CD4-positive, alpha-beta T cell treated with Interleukin-10 for 1 hour (primary cell): ENCODE data around the gene C16orf87.

Experiments used
- DNase-seq: peaks from one replicate; pipeline ENCODE4 v3.0.0-alpha.2; 2020

Gene C16orf87

GRCh38 chr16:46843898-46844642, 13.1 kb upstream of the C16orf87 start:
- DNase-seq = no peak

DNA sequence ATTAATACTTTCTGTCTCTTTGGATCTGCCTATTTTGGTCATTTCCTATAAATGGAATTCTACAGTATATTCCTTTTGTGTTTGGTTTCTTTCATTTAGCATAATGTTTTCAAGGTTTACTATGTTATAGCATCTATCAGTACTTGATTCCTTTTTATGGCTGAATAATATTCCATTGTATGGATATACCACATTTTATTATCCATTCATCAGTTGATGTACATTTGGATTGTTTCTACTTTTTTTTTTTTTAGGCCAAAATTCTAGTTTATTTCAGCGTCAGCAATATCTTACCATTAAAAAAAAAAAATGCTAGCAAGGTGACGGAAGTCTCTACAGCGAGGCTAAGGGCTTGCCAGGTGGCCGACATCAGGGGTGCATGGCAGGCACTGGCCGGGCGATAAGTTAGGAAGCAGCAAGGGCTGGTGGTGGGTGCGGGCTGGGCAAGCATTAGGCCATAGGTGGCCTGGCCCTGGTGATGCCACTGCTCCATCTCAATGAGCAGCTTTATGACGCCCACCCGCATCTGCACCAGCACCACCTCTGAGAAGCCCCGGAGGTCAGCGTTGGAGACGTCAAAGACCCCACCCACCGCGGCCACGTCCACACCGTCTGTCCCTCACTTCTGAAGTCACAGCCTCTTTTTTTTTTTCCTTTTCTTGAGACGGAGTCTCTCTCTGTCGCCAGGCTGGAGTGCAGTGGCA, 11.4 kb upstream of the C16orf87 start:
- no peak for DNase-seq

GRCh38 chr16:46839986-46840443, 9.0 kb upstream of the C16orf87 start:
- DNase-seq = no peak

DNA sequence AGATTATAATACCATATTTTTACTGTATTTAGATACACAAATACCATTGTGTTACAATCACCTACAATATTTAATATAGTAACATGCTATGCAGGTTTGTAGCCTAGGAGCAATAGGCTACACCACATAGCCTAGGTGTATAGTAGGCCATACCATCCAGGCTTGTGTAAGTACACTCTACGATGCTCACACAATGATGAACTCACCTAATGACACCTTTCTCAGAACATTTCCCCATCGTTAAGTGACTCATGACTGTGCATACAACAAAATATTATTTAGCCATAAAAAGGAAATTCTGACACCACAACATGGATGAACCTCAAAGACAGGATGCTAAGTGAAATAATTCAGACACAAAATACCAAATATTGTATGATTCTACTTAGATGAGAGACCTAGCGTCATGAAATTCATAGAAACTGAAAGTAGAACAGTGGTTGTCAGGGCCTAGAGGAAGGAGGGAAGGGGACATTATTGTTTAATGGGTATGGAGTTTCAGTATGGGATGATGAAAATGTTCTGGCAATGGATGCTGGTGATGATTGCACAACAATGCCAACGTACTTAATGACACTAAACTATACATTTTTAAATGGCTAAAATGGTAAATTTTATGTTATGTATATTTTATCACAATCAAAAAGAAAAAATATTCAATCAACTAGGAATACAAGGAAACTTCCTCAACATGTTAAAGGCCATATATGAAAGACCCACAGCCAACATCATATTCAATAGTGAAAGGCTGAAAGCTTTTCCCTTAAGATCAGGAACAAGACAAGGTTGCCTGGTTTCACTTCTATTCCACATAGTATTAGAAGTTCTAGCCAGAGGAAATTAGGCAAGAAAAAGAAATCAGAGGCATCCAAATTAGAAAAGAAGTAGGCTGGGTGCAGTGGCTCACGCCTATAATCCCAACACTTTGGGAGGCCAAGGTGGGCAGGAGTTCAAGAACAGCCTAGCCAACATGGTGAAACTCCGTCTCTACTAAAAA, 5.9 kb upstream of the C16orf87 start:
- no peak for DNase-seq

DNA sequence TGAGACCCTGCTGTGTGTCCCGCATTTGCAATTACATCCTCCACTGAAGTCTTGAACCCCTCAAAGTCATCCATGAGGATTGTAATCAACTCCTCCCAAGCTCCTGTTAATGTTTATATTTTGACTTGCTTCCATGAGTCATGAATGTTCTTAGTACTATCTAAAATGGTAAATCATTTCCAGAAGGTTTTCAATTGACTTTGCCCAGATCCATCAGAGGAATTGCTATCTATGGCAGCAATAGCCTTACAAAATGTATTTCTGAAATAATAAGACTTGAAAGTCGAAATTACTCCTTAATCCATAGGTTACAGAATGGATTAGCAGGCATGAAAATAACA, 2.5 kb upstream of the C16orf87 start:
- no peak for DNase-seq

DNA sequence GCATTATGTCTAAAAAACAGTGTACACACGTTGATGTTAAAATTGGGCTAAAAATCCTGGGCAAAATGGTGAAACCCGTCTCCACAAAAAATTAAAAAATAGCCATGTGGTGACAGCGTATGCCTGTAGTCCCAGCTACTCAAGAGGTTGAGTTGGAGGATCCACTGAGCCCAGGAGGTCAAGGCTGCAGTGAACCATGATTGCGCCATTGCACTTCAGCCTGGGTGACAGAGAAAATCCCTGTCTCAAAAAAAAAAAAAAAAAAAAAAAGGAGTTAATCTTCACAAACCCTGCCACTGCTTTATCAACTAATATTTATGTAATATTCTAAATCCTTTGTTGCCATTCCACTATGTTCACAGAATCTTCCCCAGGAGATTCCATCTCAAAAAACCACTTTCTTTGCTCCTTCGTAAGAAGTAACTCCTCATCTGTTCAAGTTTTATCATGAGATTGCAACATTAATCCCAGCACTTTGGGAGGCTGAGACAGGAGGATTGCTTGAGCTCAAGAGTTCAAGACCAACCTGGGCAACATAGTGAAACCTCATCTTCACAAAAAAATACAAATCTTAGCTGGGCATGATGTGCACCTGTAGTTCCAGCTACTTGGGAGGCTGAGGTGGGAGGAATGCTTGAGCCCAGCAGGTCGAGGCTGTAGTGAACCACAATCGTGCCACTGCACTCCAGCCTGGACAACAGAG, 1.9 kb upstream of the C16orf87 start:
- no peak for DNase-seq

- peak; percentile 47 for DNase-seq
Measured at GRCh38 chr16:46830417-46830901, 521 bp downstream of the C16orf87 start.

DNA sequence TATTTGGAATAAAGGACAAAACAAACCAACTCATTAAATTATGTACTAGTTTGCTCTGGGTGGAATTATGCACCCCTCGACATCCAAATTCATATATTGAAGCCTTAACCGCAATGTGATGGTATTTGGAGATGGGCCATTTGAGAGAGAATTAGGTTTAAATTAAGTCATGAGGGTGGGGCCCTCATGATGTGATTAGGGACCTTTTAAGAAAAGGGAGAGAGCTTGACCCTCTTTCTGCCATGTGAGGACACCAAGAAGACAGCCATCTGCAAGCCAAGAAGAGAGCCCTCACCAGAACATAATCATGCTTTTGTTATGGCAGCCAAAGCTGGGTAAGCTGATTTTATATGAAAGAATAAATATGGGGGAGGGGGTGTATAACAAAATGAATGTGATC, 2.0 kb downstream of the C16orf87 start:
- no peak for DNase-seq

DNA sequence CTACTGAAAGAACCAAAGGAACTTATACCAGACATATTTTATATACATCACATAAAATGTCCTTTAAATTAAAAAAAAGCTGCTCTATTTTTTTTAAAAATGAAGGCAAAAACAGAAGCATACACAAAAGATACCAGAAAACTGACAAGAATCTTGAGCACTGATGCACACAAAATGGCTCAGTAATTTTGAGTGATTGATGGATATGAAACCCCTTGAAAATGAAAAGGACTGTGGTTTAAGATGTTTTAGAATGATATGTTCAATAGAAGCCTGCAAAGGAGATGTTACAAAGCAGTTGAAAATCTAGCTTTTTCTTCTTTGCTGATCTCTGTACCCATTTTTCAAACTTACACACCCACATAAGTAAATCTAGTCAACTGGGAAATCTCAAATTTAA, 2.7 kb downstream of the C16orf87 start:
- DNase-seq = no peak

DNA sequence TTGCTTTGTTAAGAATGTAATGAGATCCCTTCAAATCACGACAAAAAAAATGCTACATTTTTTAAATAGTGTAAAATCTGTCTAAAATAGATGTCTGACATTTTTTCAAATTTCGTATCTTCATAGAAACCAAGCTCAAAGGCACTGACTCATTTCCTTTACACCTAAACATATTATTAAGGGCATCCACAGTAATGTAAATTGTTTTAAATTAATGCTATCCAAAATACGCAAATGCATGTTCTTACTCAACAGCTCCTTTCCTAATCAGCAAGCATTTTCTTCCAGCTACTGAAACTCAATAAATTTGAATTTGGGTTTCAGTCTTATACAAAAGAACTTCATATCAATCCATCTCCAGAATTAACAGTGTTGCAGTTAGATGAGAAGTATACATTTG, 4.3 kb downstream of the C16orf87 start:
- no peak for DNase-seq

GRCh38 chr16:46822270-46822669, 8.7 kb downstream of the C16orf87 start:
- no peak for DNase-seq

DNA sequence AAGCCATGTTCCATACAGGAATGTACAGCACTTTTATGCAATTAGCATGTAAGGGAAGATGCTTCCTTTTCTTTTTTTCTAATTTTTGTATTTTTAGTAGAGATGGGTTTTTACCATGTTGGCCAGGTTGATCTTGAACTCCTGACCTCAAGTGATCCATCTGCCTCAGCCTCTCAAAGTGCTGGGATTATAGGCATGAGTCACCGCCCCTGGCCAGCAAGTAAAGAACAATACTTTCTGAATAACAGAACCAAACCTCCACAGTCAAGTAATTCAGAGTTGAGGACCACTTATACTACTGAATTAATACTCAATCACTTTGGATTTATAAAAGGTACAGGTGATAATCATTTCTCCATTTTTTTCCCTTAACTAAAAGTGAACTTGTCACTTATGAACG, 13.0 kb downstream of the C16orf87 start:
- no peak for DNase-seq

GRCh38 chr16:46814790-46815189, 16.2 kb downstream of the C16orf87 start:
- DNase-seq = no peak

- DNase-seq = no peak
Measured at GRCh38 chr16:46813611-46814010, 17.4 kb downstream of the C16orf87 start.

GRCh38 chr16:46812781-46813540, 18.0 kb downstream of the C16orf87 start:
- DNase-seq = no peak

- DNase-seq = no peak
Measured at GRCh38 chr16:46811682-46812081, 19.3 kb downstream of the C16orf87 start.

DNA sequence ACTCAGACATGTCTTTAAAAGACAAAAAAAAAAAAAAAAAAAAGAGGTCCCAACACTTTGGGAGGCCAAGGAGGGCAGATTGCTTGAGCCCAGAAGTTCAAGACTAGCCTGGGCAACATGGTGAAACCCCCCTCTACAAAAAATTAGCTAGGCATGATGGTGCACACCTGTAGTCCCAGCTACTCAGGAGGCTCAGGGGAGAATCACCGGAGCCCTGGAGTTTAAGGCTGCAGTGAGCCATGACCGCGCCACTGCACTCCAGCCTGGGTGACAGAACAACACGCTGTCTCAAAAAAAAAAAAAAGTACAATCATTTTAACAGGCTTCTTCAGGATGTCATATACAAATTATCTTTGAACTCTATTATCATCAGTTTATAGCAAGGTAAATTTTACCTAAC, 22.0 kb downstream of the C16orf87 start:
- DNase-seq = no peak

DNA sequence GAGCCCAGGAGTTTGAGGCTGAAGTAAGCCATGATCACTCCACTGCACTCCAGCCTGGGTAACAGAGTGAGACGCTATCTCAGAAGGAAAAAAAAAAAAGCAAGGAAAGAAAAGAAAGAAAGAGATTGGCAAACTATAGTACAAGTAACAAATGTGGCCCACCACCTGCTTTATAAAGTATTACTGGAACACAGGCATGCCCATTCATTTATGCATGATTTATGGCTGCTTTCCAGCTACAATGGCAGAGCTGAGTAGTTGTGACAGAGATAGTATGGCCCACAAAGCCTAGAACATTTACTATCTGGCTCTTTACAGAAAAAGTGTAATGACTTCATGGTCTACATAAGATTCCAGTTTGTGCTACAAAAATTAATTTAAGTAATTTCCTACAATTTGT, 23.6 kb downstream of the C16orf87 start:
- DNase-seq = no peak

- DNase-seq = no peak
Measured at GRCh38 chr16:46803373-46803772, 27.6 kb downstream of the C16orf87 start.

DNA sequence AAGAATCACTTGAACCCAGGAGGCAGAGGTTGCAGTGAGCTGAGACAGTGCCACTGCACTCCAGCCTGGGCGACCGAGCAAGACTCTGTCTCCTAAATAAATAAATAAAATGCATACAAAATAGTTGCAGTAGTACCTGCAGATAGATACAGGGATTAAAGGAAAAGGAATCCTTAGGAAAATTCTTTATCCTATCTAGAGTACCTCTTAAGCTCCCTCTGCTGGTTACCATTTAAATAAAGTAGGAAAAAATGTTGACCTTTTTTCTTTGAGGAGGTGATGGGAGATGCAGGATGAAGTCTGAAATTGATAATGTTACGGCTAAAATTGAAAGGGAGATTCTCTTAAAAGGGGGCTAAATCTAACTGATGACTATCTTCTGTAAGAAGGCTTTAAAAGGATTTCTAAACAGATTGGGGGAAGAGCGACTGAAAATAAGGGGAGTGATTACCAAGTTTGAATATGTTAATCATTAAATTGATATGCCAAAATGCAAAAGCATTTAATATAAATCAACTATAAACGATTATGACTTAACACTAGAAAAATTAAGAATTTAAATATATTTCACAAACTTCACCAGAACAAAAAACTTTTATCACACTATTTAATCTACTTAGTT, 29.4 kb downstream of the C16orf87 start:
- no peak for DNase-seq

GRCh38 chr16:46800494-46800893, 30.5 kb downstream of the C16orf87 start:
- DNase-seq = no peak
